Right atrium auricular region (tissue), 2 donors: ENCODE data around the gene RFX6. TPM values are rescaled to one million over a fixed set of nuclear protein-coding genes. Genes with fewer than 3 reads are reported as not detected.
"Not testable (repeated sequence)": the region's sequence is repeated elsewhere in the genome, so short reads cannot be mapped to it uniquely, and the experiment has no call there.

Experiments
- DNase-seq: peaks from one replicate; pipeline ENCODE4 v3.0.0-alpha.2; 2019; ENCODE audit warnings: low spot score
- H3K27ac ChIP-seq, 2 donors: fragments of 200-600 bp; sonication (generic); 1 replicate in 1 of 2; 2 replicates in 1 of 2; pipeline ENCODE4 v1.5.1; 2016 to 2019
- H3K27me3 ChIP-seq, 2 donors: fragments of 200-600 bp; sonication (generic); one replicate each; pipeline versions ENCODE4 v1.5.1 to v1.6.0; 2017 to 2019
- H3K36me3 ChIP-seq: fragments of 200-600 bp; sonication (generic); one replicate; pipeline ENCODE4 v1.5.1; 2016
- H3K4me1 ChIP-seq, 2 donors: fragments of 200-600 bp; sonication (generic); one replicate each; pipeline versions ENCODE4 v1.5.1 to v1.6.0; 2017 to 2019
- H3K4me3 ChIP-seq, 2 donors: fragments of 200-600 bp; sonication (generic); 1 replicate in 1 of 2; 2 replicates in 1 of 2; pipeline ENCODE4 v1.5.1; 2017 to 2019; ENCODE audit warnings: mild to moderate bottlenecking in 1 of 2, moderate library complexity in 1 of 2
- H3K9me3 ChIP-seq, 2 donors: fragments of 200-600 bp; sonication (generic); one replicate each; pipeline ENCODE4 v1.5.1; 2019
- total RNA-seq, 2 donors: library from RNA; depleted of rRNA; stranded (reverse); fragments of >200 nt; gene quantifications; one replicate each; pipeline ENCODE4 v1.1.0, GENCODE V29; 2016
- TF ChIP-seq, protein P1 (sequence below), 2 donors: fragments of 200-600 bp; sonication (generic); IDR thresholded peaks; one replicate each; pipeline ENCODE4 v1.5.1; 2019; ENCODE audit warnings: antibody characterized with exemption in 2 of 2

RFX6 gene, protein sequence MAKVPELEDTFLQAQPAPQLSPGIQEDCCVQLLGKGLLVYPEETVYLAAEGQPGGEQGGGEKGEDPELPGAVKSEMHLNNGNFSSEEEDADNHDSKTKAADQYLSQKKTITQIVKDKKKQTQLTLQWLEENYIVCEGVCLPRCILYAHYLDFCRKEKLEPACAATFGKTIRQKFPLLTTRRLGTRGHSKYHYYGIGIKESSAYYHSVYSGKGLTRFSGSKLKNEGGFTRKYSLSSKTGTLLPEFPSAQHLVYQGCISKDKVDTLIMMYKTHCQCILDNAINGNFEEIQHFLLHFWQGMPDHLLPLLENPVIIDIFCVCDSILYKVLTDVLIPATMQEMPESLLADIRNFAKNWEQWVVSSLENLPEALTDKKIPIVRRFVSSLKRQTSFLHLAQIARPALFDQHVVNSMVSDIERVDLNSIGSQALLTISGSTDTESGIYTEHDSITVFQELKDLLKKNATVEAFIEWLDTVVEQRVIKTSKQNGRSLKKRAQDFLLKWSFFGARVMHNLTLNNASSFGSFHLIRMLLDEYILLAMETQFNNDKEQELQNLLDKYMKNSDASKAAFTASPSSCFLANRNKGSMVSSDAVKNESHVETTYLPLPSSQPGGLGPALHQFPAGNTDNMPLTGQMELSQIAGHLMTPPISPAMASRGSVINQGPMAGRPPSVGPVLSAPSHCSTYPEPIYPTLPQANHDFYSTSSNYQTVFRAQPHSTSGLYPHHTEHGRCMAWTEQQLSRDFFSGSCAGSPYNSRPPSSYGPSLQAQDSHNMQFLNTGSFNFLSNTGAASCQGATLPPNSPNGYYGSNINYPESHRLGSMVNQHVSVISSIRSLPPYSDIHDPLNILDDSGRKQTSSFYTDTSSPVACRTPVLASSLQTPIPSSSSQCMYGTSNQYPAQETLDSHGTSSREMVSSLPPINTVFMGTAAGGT
- total RNA-seq = not detected

DNA sequence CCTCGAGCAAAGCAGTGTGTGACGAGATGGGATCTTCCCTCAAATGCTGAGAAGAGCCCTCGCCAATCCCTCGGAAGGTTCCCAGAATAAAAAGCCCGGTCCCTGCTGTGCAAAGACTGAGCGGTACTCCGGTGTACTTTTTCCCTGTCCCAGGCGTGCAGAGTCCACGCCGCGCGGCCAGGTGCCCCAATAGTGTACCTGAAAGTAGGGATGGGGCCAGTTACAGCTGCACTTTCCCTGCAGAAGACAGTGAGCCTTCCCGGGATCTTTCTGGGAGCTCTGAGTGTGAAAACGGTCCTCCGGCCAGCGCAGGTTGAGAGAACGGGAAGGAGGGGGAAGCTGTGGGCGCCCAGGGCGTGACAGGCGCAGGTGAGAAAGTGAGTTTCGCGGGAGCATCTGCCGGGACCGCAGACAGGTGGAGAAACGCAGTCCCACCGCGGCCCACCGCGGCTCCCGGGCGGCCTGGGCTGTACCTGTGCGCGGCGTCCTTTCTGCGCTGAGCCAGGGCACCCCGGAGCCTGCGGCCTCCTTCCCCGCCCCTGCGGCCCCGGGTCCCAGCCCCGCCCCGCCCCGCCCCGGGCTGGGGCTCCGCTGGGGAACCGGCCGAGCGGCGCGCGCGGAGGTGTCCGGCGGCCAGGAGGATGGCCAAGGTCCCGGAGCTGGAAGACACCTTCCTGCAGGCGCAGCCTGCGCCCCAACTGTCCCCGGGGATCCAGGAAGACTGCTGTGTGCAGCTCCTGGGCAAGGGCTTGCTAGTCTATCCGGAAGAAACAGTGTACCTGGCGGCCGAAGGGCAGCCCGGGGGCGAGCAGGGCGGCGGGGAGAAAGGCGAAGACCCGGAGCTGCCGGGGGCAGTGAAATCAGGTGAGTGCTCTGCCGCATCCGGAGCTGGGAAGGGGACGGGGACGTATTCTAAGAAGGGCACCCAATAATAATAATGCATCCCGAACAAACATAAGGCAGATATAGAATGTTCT lies at the start of gene RFX6:
RFX6 (plus strand) TSS at position 608 of the 977 bp plus-strand sequence; CDS start at position 642, 34 bp downstream.
- Histone ChIP-seq H3K4me3 (peak within 1 kb of the TSS in 1 of 2 donors; percentile 25), H3K27me3 (peaks cover 11 to 16% of the 10 kb centered on the region in 2 donors), H3K36me3 (no peaks in the 10 kb centered on the region), H3K9me3 (peaks cover 0 to 6% of the 10 kb centered on the region in 2 donors), H3K27ac (no peak within 1 kb of the TSS), H3K4me1 (peaks cover 0 to 13% of the 10 kb centered on the region in 2 donors)
- TF ChIP-seq, protein P1, sequence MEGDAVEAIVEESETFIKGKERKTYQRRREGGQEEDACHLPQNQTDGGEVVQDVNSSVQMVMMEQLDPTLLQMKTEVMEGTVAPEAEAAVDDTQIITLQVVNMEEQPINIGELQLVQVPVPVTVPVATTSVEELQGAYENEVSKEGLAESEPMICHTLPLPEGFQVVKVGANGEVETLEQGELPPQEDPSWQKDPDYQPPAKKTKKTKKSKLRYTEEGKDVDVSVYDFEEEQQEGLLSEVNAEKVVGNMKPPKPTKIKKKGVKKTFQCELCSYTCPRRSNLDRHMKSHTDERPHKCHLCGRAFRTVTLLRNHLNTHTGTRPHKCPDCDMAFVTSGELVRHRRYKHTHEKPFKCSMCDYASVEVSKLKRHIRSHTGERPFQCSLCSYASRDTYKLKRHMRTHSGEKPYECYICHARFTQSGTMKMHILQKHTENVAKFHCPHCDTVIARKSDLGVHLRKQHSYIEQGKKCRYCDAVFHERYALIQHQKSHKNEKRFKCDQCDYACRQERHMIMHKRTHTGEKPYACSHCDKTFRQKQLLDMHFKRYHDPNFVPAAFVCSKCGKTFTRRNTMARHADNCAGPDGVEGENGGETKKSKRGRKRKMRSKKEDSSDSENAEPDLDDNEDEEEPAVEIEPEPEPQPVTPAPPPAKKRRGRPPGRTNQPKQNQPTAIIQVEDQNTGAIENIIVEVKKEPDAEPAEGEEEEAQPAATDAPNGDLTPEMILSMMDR (IDR thresholded peaks at IDR 0.05) = no peak
- no peak for DNase-seq

DNA sequence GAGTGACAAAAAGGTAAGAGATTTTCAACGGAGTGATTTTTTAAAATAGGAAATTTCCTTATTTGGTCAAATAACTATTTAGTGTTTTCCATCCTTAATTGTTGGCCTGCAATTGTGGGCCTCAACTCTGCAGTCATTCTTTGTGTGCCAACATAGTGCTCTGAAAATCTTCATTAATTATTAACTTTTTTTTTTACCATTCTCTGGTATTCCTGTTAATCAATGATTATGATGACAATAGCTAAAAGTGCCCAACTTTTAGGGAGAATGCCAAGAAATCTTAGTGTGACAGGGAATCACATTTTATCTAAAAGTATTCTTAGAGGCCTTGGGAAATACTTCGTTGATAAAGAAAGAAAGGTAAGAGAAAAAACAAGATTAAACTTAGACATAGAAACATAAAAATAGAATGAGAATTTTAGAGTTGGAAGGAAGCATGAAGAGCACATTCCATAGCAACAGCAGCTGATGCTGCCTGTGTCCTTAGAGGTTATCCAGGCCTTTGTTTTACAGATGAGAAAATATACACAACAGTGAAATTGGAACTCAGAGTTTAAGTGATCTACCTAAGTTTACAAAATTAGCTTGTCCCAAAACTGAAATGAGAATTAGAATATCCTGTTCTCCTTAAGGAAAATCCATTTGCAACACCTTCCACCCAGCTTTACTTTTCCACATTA lies 49.3 kb upstream of the RFX6 start:
- TF ChIP-seq, protein P1 (IDR thresholded peaks at IDR 0.05) = no peak
- no peak for DNase-seq
- Histone ChIP-seq H3K9me3 (peaks cover 0 to 6% of the 10 kb centered on the region in 2 donors), H3K36me3 (no peaks in the 10 kb centered on the region), H3K27me3 (no peaks in the 10 kb centered on the region), H3K4me1 (no peaks in the 10 kb centered on the region), H3K27ac (no peak overlapping the region), H3K4me3 (no peak overlapping the region)

DNA sequence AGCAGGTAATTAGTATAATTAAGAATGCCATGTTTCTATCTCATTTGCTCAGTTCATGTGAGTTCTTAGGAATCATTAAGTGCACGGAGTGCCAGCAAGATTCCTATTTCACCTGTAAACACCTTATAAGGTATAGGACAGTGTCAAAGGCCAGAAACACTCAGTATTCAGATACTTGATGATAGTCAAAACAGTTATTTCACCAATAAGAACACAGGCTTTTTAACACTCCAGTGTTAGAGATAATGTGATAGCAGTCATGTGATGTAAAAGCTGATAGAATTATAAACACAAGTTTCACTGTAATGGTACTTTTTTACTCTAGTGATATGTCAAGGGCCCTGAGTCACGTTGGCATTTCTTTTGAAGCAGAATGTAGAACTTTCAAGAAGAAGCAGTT lies 48.1 kb upstream of the RFX6 start, which contains the start of gene GPRC6A:
GPRC6A (minus strand) TSS at position 101 of the 400 bp plus-strand sequence; CDS start at position 31, 70 bp downstream.
- DNase-seq = no peak
- Histone ChIP-seq H3K36me3 (no peaks in the 10 kb centered on the region), H3K4me1 (no peaks in the 10 kb centered on the region), H3K27ac (no peak within 1 kb of the TSS), H3K27me3 (no peaks in the 10 kb centered on the region), H3K9me3 (no peaks in the 10 kb centered on the region), H3K4me3 (no peak within 1 kb of the TSS)
- TF ChIP-seq, protein P1 (IDR thresholded peaks at IDR 0.05) = no peak

DNA sequence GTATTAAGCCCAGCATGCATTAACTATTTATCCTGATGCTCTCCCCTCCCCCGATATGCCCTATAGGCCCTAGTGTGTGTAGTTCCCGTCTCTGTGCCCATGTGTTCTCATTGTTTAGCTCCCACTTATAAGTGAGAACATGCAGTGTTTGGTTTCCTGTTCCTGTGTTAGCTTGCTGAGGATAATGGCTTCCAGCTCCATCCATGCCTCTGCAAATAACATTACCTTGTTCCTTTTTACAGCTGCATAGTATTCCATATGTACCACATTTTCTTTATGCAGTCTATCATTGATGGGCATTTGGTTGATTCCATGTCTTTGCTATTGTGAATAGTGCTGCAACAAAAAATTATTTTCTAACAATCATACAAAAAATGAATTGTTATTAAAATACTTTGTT lies 42.5 kb upstream of the RFX6 start:
- H3K27me3 ChIP-seq, H3K4me3 ChIP-seq, H3K9me3 ChIP-seq, H3K27ac ChIP-seq, H3K4me1 ChIP-seq, H3K36me3 ChIP-seq, DNase-seq: not testable (repeated sequence)

DNA sequence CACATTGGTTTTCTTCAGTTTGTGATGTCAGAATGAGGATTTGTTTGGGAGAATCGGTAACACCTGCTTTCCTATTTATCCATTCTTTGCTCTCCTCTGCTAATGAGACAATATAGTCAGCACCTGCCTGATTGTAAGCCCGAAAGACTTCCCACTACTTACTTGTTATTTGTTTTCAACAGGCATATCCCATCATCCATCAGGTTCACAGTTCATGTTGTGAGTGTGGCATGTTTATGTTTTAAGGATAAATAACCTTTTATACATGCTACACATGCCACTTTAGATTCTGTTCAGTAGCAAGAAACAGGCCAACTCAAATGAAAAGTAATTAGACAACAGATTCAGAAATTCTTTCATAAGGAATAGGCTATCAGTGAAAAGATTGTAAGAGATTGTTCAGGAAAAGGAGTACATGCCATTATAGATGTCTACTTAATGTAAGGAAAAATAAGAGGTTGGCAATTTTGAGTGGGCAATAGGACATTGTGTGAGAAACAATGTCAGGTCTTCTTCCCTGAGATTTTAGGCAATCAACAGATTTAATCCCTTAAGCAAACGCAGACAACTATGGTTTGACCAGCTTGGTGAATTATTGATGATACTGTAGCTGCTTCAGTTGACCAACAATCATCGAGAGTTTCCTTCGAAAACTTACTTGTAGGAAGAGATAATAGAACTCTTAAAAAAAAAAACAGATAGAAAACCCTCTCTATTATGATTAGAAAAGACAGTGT lies 40.3 kb upstream of the RFX6 start:
- TF ChIP-seq, protein P1 (IDR thresholded peaks at IDR 0.05) = no peak
- H3K4me1 ChIP-seq = no peaks in the 10 kb centered on the region
- H3K27ac ChIP-seq = no peak overlapping the region
- H3K9me3 ChIP-seq = no peaks in the 10 kb centered on the region
- H3K4me3 ChIP-seq = no peak overlapping the region
- no peak for DNase-seq
- H3K36me3 ChIP-seq = no peaks in the 10 kb centered on the region
- H3K27me3 ChIP-seq = no peaks in the 10 kb centered on the region
